VCaP (cell line): Measurements from ENCODE around the gene IQCK.

Experiments
- H3K27ac ChIP-seq: fragments of 450-650 bp; 2 replicates; pipeline ENCODE4 v1.5.1; 2017
- TF ChIP-seq, protein P1 (sequence below): fragments of 450-650 bp; conservative IDR thresholded peaks from 2 replicates; pipeline ENCODE4 v1.5.1; 2017; ENCODE audit warnings: mild to moderate bottlenecking, moderate library complexity

IQCK gene

GRCh38 chr16:19809121-19809635 lies 91.1 kb downstream of the IQCK start:
- H3K27ac ChIP-seq = no peak overlapping the region
- TF ChIP-seq, protein P1, sequence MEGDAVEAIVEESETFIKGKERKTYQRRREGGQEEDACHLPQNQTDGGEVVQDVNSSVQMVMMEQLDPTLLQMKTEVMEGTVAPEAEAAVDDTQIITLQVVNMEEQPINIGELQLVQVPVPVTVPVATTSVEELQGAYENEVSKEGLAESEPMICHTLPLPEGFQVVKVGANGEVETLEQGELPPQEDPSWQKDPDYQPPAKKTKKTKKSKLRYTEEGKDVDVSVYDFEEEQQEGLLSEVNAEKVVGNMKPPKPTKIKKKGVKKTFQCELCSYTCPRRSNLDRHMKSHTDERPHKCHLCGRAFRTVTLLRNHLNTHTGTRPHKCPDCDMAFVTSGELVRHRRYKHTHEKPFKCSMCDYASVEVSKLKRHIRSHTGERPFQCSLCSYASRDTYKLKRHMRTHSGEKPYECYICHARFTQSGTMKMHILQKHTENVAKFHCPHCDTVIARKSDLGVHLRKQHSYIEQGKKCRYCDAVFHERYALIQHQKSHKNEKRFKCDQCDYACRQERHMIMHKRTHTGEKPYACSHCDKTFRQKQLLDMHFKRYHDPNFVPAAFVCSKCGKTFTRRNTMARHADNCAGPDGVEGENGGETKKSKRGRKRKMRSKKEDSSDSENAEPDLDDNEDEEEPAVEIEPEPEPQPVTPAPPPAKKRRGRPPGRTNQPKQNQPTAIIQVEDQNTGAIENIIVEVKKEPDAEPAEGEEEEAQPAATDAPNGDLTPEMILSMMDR = no peak

GRCh38 chr16:19809693-19810092 lies 91.6 kb downstream of the IQCK start:
- TF ChIP-seq, protein P1 = no peak
- no peak overlapping the region for H3K27ac ChIP-seq

DNA sequence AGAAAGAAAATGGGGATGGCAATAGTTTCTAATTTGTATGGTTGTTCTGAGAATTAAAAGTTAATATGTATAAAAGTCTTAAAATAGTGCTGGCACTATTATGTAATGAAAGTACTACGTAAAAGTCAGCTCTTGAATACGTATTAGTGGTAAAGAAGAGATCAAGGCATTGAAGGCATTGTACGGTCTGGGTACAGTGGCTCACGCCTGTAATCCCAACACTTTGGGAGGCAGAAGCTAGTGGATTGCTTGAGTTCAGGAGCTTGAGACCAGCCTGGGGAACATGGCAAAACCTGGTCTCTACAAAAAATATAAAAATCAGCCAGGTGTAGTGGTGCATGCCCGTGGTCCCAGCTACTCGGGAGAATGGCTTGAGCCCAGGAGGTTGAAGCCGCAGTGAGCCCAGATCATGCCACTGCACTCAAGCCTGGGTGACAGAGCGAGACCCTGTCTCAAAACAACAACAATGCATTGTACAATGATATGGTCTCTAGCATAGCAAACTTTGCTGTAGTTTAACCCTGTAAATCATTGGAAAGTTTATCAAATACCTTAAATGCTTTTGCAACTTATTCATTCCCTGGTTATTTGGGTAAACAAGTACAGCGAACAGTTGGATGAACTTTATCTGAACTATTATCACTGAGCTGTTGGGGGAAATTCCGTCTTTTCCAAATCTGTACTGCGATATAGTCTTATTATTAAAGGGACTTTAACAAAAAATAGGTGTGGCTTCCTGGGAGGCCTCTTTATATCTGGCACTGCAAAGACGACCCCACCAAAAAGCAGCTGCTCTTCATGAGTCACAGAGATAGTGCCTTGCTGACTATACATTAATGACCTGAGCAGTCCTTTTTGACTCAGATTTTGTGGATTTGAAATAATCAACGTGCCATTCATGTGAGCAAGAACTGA lies 93.0 kb downstream of the IQCK start:
- TF ChIP-seq, protein P1 = no peak
- H3K27ac ChIP-seq = no peak overlapping the region

DNA sequence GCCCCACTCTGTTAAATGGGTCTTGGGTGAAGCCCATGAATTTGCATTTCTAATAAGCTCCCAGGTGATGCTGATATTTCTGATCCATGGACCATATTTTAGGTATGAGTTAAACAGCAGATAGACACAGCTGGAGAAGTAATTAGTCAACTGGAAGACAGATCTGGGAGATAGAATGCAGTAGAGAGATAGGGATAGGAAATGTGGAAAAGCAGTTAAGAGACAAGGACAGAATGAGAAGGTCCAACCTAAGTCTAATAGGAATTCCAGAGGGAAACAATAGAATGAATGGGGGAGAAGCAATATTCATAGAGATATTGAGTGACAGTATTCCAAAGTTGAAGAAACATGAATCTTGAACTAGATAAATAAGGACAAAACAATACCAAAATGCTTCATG lies 94.9 kb downstream of the IQCK start:
- TF ChIP-seq, protein P1 = no peak
- no peak overlapping the region for H3K27ac ChIP-seq

DNA sequence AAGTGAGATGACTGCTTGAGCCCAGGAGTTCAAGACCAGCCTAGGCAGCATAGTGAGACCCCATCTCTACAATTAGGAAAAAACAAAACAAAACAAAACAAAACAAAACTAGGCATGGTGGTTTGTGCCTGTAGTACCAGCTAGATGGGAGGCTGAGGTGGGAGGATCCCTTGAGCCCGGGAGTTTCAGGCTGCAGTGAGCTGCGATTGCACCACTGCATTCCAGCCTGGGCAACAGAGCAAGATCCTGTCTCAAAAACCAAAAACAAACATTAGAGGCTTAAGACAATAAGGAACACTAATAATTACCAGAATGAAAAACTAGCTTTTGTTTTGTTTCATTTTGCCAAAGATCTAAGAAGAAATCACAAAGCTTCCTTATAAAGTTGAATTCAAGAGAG lies 97.3 kb downstream of the IQCK start:
- TF ChIP-seq, protein P1 = no peak

GRCh38 chr16:19817122-19817521 lies 99.1 kb downstream of the IQCK start:
- H3K27ac ChIP-seq = no peak overlapping the region
- TF ChIP-seq, protein P1 = no peak

More for the DNA sequence above, 97.3 kb downstream of the IQCK start:
- no peak overlapping the region for H3K27ac ChIP-seq

DNA sequence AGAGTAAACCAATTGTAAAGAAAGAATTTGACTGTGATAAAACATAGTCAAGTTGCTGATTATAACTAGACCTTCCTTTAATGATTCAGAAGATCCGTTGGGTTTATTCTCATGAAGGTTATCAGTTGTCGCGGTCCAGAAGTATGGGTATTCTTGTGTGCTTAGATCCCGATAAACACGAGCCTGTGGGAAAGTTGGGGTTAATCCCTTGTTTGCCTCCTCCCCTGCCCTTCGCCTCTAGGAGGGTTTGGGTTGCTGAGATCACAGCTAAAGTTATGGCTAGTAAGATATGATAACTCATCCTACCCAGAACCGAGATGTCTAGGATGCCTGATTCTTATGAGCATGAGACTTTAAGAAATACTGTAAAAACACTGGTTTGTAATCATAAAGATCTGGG lies 99.8 kb downstream of the IQCK start:
- H3K27ac ChIP-seq = no peak overlapping the region
- TF ChIP-seq, protein P1 = no peak
